ENCODE results near the gene NDFIP1. TPM values are rescaled to one million over a fixed set of nuclear protein-coding genes. Genes with fewer than 3 reads are reported as not detected.
"Not testable (repeated sequence)": the region's sequence is repeated elsewhere in the genome, so short reads cannot be mapped to it uniquely, and the experiment has no call there.

The NDFIP1 gene
- total RNA-seq, 1 experiment from 2014 or later: 40.7 TPM

DNA sequence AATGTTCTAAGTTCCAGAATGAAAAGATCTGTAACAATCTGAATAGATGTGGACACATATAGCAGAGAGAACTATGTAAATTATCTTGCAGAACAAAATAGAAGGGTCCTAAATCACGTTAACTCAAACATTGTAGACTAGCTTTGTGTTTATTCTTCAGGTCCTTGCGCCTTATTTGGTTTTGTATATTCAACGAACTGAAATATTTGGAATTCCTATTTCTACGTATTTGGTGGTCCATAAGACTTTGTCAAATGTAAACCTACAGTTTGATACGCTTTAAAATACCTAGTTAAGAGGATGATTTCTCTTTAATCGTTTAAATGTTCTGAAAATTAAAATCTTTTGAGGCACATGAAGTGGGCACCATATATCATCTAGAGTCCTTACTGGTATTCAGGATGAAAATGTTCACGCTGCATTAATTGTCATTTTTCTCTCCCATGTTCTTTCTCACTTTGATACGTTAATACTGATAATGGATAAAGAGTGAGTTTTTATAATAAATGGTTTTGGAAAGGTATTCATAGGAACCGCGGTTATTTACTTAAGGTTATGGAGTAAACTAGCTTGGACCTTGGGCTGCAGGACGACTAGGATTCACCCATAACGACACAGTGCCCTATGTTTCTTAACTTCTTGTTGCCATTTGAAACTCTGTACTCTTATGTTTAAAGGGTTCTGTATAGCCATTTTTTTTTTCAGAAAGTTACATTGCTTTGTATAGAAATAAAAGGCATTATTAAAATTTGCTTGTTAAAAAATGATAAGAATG lies 45.3 kb downstream of the NDFIP1 start:
- H3F3A ChIP-seq (ENCODE audit: insufficient read depth, low read depth): peaks cover 17% of the 10 kb centered on the region; the same call in 1 of the 2 replicates
- H4K20me1 ChIP-seq (ENCODE audit: insufficient read depth): no peaks in the 10 kb centered on the region
- H3K4me1 ChIP-seq (replicated peaks; ENCODE audit: insufficient read depth): peaks cover 15% of the 10 kb centered on the region; the same call in 1 of the 2 replicates
- no peaks in the 10 kb centered on the region for H3K9me3 ChIP-seq (ENCODE audit: insufficient read depth, low read depth)
- DNase-seq: no peak
- ChIA-PET POLR2A (ENCODE audit: unreplicated experiment) (no interaction called here), CTCF (no interaction called here)
- no peak overlapping the region for H3K4me3 ChIP-seq
- no peaks in the 10 kb centered on the region for H3K79me2 ChIP-seq (ENCODE audit: low read depth)
- H3K27ac ChIP-seq: no peak overlapping the region
- no peak for TF ChIP-seq EZH2 (IDR thresholded peaks at IDR 0.05; ENCODE audit: low read depth)
- no TSS peak for BruUV-seq (replicated peaks)
- H3K36me3 ChIP-seq (ENCODE audit: low read depth): 0 out of 2 replicates have a peak, but pooled peaks cover 5% of the 10 kb centered on the region
- no peak overlapping the region for H3K4me2 ChIP-seq
- H3K27me3 ChIP-seq (ENCODE audit: insufficient read depth, low read depth): no peaks in the 10 kb centered on the region
- no peaks in the 10 kb centered on the region for H3K9me2 ChIP-seq (ENCODE audit: insufficient read depth)
- no peak overlapping the region for H2AFZ ChIP-seq
- intact Hi-C loops (cut with micrococcal nuclease; ENCODE audit: unreplicated experiment): loop anchor here (2.0 to 10.0 kb wide), 4 partner anchors 203 to 731 kb away; no protein-coding TSS in a partner anchor

DNA sequence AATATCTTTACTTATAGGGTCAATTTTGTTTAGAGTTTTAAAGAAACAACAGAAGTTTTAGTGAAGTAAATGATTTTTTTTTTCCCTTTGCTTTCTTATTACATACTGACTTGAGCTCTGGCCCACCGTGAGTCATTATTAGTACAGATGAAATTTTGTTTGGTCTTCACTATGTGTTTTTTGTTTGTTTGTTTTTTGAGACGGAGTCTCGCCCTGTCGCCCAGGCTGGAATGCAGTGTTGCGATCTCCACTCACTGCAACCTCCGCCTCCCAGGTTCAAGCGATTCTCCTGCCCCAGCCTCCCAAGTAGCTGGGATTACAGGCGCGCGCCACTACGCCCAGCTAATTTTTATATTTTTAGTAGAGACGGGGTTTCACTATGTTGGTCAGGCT lies 45.9 kb downstream of the NDFIP1 start:
- H3K27me3 ChIP-seq (ENCODE audit: insufficient read depth, low read depth); H2AFZ ChIP-seq; H3K79me2 ChIP-seq (ENCODE audit: low read depth); H3K4me3 ChIP-seq; H4K20me1 ChIP-seq (ENCODE audit: insufficient read depth); H3K36me3 ChIP-seq (ENCODE audit: low read depth); BruUV-seq (replicated peaks); DNase-seq; CTCF ChIA-PET; H3K9me2 ChIP-seq (ENCODE audit: insufficient read depth); H3K27ac ChIP-seq; H3K4me2 ChIP-seq; H3K9me3 ChIP-seq (ENCODE audit: insufficient read depth, low read depth): not testable (repeated sequence)
- POLR2A ChIA-PET (ENCODE audit: unreplicated experiment): interaction anchor here (0.7 kb wide), 1 partner anchor 98 kb away, joined by 3 read pairs; no protein-coding TSS in a partner anchor
- intact Hi-C loops (cut with micrococcal nuclease; ENCODE audit: unreplicated experiment): loop anchor here (5.0 to 10.0 kb wide), 2 partner anchors 558 to 730 kb away; no protein-coding TSS in a partner anchor
- Histone ChIP-seq H3K4me1 (replicated peaks; ENCODE audit: insufficient read depth) (peaks cover 15% of the 10 kb centered on the region; the same call in 1 of the 2 replicates), H3F3A (ENCODE audit: insufficient read depth, low read depth) (peaks cover 17% of the 10 kb centered on the region; the same call in 1 of the 2 replicates)

DNA sequence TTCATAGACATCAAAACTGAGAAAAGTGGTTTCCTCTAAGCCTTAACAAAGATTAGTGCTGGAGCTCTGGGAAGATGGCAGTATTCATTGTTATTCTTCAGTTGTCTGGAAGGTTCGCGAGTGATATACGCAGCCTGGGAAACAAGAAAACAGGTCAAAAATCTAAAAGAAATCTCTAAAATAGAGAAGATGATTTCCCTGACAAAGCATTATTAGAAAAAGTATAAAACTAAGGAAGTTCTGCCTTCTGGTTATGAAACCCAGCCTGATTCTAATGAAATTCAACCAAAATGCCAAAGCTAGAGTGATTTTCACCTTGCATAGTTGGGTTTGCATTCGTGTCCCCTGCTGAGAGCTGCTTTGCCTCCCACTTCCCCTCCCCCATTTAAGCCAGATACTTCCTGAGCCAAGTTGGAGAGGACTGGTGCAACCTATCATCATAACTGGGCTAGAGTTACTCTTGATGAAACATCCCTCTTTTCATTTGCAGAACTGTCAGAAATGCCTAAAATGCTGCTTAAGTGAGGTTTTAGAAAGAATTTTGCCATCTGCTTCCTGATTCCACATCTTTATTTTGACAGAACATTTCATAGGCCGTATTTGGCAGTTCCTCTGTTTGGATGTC lies 48.4 kb downstream of the NDFIP1 start:
- Histone ChIP-seq H3K27ac (no peak overlapping the region), H3K27me3 (ENCODE audit: insufficient read depth, low read depth) (no peaks in the 10 kb centered on the region), H3K79me2 (ENCODE audit: low read depth) (no peaks in the 10 kb centered on the region), H4K20me1 (ENCODE audit: insufficient read depth) (no peaks in the 10 kb centered on the region), H3F3A (ENCODE audit: insufficient read depth, low read depth) (peaks cover 3% of the 10 kb centered on the region; the same call in 1 of the 2 replicates), H3K36me3 (ENCODE audit: low read depth) (0 out of 2 replicates have a peak, but pooled peaks cover 5% of the 10 kb centered on the region), H2AFZ (no peak overlapping the region), H3K4me3 (no peak overlapping the region), H3K9me3 (ENCODE audit: insufficient read depth, low read depth) (no peaks in the 10 kb centered on the region), H3K4me2 (no peak overlapping the region), H3K4me1 (replicated peaks; ENCODE audit: insufficient read depth) (peaks cover 15% of the 10 kb centered on the region; the same call in 1 of the 2 replicates), H3K9me2 (ENCODE audit: insufficient read depth) (no peaks in the 10 kb centered on the region)
- DNase-seq: no peak
- TF ChIP-seq, protein P1, sequence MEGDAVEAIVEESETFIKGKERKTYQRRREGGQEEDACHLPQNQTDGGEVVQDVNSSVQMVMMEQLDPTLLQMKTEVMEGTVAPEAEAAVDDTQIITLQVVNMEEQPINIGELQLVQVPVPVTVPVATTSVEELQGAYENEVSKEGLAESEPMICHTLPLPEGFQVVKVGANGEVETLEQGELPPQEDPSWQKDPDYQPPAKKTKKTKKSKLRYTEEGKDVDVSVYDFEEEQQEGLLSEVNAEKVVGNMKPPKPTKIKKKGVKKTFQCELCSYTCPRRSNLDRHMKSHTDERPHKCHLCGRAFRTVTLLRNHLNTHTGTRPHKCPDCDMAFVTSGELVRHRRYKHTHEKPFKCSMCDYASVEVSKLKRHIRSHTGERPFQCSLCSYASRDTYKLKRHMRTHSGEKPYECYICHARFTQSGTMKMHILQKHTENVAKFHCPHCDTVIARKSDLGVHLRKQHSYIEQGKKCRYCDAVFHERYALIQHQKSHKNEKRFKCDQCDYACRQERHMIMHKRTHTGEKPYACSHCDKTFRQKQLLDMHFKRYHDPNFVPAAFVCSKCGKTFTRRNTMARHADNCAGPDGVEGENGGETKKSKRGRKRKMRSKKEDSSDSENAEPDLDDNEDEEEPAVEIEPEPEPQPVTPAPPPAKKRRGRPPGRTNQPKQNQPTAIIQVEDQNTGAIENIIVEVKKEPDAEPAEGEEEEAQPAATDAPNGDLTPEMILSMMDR (conservative IDR thresholded peaks at IDR 0.05): no peak
- CTCF ChIA-PET: no interaction called here
- intact Hi-C loops (cut with micrococcal nuclease; ENCODE audit: unreplicated experiment): loop anchor here (5.0 to 10.0 kb wide), 2 partner anchors 245 to 728 kb away; no protein-coding TSS in a partner anchor
- POLR2A ChIA-PET (ENCODE audit: unreplicated experiment): no interaction called here
- BruUV-seq (replicated peaks): no TSS peak

- Histone ChIP-seq H3K4me2 (no peak overlapping the region), H3K4me1 (replicated peaks; ENCODE audit: insufficient read depth) (0 out of 2 replicates have a peak, but pooled peaks cover 6% of the 10 kb centered on the region), H3F3A (ENCODE audit: insufficient read depth, low read depth) (peaks cover 3% of the 10 kb centered on the region; the same call in 1 of the 2 replicates), H3K27ac (no peak overlapping the region), H3K9me3 (ENCODE audit: insufficient read depth, low read depth) (no peaks in the 10 kb centered on the region), H3K36me3 (ENCODE audit: low read depth) (no peaks in the 10 kb centered on the region), H3K79me2 (ENCODE audit: low read depth) (no peaks in the 10 kb centered on the region), H3K9me2 (ENCODE audit: insufficient read depth) (no peaks in the 10 kb centered on the region), H4K20me1 (ENCODE audit: insufficient read depth) (no peaks in the 10 kb centered on the region), H2AFZ (no peak overlapping the region), H3K4me3 (no peak overlapping the region), H3K27me3 (ENCODE audit: insufficient read depth, low read depth) (no peaks in the 10 kb centered on the region)
- no peak for TF ChIP-seq EZH2 (IDR thresholded peaks at IDR 0.05; ENCODE audit: low read depth)
- TF ChIP-seq, protein P1 (conservative IDR thresholded peaks at IDR 0.05): no peak
- CTCF ChIA-PET: interaction anchor here (0.7 kb wide), 1 partner anchor 161 kb away, joined by 3 read pairs; no protein-coding TSS in a partner anchor
- intact Hi-C loops (cut with micrococcal nuclease; ENCODE audit: unreplicated experiment): loop anchor here (5.0 to 10.0 kb wide), 2 partner anchors 243 to 725 kb away; no protein-coding TSS in a partner anchor
- BruUV-seq (replicated peaks): no TSS peak
- no peak for DNase-seq
- POLR2A ChIA-PET (ENCODE audit: unreplicated experiment): no interaction called here
These were observed 50.8 kb downstream of the NDFIP1 start for GRCh38 chr5:142159354-142159753.
